Epithelial cell of alveolus of lung (primary cell): ENCODE data around the gene PLA2G4A. TPM values are rescaled to one million over a fixed set of nuclear protein-coding genes. Genes with fewer than 3 reads are reported as not detected.

ENCODE experiments used
- total RNA-seq: library from RNA; depleted of rRNA; stranded (reverse); fragments of >200 nt; gene quantifications from 2 replicates; pipeline ENCODE4 v1.2.1, GENCODE V29; 2015

The PLA2G4A gene
- 5.7 and 5.9 TPM in 2 replicates for total RNA-seq

DNA sequence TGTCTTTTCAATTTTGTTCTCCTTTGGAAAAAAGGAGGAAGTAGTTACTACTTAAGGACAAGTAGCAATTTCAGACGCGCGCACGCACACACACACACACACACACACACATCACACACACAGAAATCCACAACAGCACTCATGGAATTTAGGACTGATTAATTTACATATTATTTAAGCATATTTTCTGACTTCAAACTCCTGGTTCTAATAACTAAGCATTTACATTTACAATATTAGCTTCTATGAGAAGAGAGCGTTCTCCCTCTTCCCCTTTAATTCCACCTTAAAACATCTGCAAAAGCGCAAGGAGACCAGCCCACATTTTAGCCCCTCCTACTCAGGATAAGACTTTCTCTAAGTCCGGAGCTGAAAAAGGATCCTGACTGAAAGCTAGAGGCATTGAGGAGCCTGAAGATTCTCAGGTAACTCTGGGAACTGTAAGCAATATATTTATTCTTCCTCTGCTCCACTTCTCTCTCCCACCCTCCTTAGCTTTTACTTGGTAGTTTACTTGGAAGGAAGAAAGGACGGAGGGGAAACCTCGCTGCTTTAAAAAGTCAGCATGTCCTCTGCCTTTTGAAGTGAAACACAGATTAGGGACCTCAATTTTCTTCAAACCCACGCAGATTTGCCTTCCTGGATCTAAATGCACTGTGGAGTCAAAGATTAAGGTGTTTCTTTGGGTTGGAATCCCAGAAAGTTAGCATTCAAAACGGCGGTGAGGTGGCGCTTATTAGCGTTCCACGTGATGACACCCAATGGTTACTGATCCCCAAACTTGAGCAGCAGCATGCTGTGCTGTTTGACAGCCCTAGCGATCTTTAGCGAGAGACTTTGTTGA lies at the start of gene PLA2G4A:
Gene PLA2G4A, plus strand, starts transcription at position 339 of the 844 bp plus-strand sequence. CDS start 25,406 bp downstream, outside the sequence.

Other genes with a start within 250 kb of the PLA2G4A start
- 4.8 and 16.0 TPM in 2 replicates for gene PTGS2, start 148.5 kb upstream of the PLA2G4A start, total RNA-seq